ENCODE data around the gene ITPRIP.

- TF ChIP-seq CTCF (IDR thresholded peaks at IDR 0.05), result no peak
- TF ChIP-seq POLR2A (IDR thresholded peaks at IDR 0.05), result no peak
Measured at GRCh38 chr10:104293781-104294321, 44.4 kb downstream of the ITPRIP start.
